CD1c-positive myeloid dendritic cell (primary cell): ENCODE results near the gene ADCY10.
A peak's percentile ranks its signal among the peaks of the same experiment; 100 is the strongest.
"Not testable (repeated sequence)": the region's sequence is repeated elsewhere in the genome, so short reads cannot be mapped to it uniquely, and the experiment has no call there.

Experiments
- DNase-seq: peaks from one replicate; pipeline ENCODE4 v3.0.0-alpha.2; 2016; ENCODE audit errors: extremely low spot score

Gene ADCY10, protein sequence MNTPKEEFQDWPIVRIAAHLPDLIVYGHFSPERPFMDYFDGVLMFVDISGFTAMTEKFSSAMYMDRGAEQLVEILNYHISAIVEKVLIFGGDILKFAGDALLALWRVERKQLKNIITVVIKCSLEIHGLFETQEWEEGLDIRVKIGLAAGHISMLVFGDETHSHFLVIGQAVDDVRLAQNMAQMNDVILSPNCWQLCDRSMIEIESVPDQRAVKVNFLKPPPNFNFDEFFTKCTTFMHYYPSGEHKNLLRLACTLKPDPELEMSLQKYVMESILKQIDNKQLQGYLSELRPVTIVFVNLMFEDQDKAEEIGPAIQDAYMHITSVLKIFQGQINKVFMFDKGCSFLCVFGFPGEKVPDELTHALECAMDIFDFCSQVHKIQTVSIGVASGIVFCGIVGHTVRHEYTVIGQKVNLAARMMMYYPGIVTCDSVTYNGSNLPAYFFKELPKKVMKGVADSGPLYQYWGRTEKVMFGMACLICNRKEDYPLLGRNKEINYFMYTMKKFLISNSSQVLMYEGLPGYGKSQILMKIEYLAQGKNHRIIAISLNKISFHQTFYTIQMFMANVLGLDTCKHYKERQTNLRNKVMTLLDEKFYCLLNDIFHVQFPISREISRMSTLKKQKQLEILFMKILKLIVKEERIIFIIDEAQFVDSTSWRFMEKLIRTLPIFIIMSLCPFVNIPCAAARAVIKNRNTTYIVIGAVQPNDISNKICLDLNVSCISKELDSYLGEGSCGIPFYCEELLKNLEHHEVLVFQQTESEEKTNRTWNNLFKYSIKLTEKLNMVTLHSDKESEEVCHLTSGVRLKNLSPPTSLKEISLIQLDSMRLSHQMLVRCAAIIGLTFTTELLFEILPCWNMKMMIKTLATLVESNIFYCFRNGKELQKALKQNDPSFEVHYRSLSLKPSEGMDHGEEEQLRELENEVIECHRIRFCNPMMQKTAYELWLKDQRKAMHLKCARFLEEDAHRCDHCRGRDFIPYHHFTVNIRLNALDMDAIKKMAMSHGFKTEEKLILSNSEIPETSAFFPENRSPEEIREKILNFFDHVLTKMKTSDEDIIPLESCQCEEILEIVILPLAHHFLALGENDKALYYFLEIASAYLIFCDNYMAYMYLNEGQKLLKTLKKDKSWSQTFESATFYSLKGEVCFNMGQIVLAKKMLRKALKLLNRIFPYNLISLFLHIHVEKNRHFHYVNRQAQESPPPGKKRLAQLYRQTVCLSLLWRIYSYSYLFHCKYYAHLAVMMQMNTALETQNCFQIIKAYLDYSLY (N-terminal part only)

GRCh38 chr1:167913895-167914496 lies at the start of gene ADCY10:
Gene ADCY10, minus strand, starts transcription at chr1:167914134. Its CDS starts 8,994 bp downstream, at chr1:167905140.
- DNase-seq, result no peak

- no peak for DNase-seq
Measured at GRCh38 chr1:167957710-167958109, 43.8 kb upstream of the ADCY10 start.

GRCh38 chr1:167955915-167956314 lies 42.0 kb upstream of the ADCY10 start:
- no peak for DNase-seq

- DNase-seq, result peak; percentile 5
Measured at GRCh38 chr1:167950569-167950968, 36.6 kb upstream of the ADCY10 start.

DNA sequence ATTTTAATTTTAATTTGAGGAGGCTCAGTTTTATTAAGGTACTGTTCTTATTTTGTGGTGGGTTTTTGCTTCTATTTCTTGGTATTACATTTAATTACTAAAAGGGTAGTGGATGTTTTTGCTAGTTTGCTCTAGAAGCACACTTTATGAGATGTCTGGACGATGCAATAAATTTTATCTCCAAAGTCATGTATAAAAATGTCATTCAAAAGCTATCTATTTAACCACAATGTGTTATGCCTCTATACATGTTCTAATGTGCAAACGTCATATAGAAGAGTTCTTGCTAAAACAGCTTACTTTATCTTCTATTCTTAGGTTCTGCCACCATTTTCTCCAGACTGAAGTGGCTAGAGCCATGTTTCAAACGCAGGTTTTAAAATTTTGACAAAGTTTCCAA lies 35.9 kb upstream of the ADCY10 start:
- no peak for DNase-seq

GRCh38 chr1:167947733-167948132 lies 33.8 kb upstream of the ADCY10 start:
- no peak for DNase-seq

- DNase-seq, result no peak
Measured at GRCh38 chr1:167943541-167943940, 29.6 kb upstream of the ADCY10 start.

DNA sequence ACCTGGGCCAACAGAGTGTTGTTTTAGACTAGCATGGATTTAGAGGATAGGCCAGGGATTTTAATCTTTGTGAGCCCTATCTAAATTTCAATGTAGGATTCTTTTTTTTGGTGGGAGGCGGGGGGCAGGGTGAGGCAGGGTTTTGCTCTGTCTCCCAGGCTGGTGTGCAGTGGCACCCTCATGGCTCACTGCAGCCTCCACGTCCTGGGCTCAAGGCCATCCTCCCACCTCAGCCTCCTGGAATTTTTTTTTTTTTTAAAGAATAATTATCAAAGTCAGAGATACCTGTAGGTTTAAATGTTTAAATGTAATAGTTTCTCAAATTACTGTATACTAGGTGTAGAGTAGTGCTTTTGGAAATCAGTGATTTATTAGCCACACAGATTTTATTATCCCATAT lies 26.3 kb upstream of the ADCY10 start:
- no peak for DNase-seq

GRCh38 chr1:167938080-167938636 lies 24.2 kb upstream of the ADCY10 start:
- DNase-seq, result peak; percentile 4

DNA sequence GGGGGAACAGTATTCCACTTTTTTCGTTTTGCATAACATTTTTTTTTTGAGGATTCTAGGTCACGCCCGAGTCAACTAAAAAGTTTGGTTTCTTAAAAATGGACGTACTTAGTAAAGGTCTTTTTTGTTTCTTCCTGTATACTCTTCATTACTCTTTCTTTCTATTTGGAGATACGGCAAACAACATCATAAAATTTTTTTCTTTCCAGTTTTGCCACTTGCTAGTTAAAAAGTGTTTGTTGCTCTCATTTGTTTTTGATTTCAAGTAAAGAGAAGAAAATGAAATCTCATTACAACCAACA lies 23.7 kb upstream of the ADCY10 start:
- DNase-seq, result no peak

DNA sequence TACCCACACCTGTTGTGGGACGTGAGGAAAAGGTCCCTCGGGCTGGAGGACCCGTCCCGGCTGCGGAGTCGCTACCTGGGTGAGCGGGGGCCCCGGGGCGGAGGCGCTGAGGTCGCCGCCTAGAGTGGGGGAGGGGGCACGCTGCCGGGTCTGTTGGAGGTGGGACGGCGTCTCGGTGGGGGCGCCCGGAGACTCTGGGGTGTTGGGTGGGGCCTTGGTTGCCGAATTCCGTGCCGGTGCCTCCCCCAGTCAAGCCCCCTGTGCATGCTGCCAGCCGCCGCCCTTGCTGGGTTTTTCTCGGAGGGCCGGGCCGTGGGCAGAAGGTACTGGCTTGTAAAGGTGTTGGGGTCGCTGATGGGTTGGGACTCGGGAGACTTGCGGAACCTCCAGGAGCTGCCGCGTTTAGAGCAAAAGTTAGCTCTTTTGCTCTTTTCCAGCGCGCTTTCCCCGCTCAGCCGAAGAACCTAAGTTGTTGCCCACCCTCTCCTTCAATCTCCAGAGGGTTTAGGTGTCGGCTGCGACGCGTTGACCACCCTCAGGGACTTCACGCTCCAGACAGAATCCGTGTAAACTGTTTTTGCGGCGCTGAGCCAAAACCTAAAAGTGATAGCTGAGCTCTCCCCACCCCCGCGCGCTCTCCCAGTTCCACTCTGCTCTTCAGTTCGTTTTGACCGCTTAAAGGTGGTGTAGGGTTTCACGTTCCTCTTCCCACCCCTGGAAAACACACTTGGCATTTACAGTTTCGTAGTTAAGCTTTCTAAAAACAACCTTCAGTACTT lies 23.2 kb upstream of the ADCY10 start, which contains the start of gene MPC2:
TSS of gene MPC2 (minus strand) at position 143 of the 779 bp plus-strand sequence. CDS start 1,231 bp downstream, outside the sequence.
- DNase-seq, result peak; percentile 60

DNA sequence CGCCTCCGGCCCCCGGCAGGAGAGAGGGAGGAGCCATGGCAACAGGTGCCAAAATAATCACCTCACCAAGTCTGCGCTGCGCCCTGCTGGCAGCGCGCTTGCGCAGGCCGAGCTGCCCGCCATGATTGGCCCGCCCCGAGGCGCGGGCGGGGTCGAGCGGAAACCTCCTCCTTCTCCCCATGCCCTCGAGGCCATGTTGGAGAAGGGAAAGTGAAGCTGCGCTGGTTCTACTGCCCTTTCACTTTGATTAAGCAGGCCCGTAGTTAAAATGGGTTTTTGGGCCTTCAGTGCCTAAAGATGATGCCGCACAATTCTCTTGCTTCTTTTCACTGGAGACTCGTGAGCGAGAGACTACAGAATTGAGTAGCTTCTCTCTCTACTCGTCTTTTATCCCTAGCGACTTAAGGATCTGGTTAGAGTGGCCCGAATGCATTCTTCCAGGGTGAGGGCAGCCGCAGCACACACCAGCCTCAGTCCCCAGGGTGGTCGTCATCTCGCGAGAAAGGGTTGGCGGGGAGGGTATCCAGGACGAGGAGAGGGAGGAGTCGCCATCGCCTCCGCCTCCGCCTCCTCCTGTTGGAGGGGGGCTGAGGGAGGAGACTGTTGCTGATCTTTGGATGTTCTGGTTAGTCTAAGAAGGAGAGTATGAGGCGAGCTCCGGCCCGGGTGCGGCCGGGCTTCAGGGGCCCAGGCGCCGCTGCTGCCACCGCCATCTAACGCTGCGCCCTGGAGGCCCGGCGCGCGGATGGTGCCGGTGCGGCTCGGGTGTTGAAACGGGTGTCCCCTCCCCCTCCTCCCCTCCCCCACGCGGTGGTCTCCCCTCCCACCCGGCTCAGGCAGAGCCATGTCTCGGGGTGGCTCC lies 22.4 kb upstream of the ADCY10 start, which contains the start of gene DCAF6:
TSS of gene DCAF6 (plus strand) at position 616 of the 862 bp plus-strand sequence. CDS start at position 845, 229 bp downstream.
- DNase-seq, result peak; percentile 99

GRCh38 chr1:167935216-167936067 lies 21.5 kb upstream of the ADCY10 start:
- DNase-seq, result peak; percentile 44

DNA sequence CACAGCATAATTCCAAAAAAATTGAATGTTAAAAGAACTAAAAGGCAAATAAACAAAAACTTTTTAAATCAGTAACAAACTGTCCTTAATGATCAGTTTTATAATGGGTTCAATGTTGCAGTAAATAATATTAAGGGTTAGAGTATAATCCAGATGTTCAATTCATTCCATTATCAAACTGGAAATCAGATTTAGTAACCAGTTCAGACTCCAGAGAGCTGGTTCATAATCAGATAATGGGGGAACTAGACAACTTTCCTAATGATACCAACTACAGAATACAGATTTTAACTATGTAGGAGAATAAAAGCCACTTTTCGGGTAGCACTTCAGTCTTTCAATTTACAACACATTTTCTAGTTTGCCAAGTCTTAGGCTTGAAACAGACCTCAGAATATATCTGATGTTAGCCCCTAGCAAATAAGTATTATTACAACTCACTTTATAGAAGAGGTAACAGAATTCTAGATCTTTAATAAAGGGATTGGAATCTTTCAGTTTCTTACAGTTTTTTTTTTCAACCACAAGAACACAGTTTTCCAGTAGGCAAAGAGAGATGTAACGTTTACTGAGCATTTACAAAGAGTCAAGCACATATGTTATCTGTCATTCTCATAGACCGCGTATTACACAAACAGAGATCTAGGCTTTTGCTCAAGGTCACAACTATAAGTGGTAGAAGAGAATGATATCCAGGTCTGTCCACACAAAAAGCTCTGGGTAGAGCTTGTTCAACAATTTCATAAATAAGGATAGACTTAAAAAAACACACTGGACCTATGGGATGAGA lies 20.7 kb upstream of the ADCY10 start:
- DNase-seq, result no peak

GRCh38 chr1:167933788-167934187 lies 19.9 kb upstream of the ADCY10 start:
- DNase-seq, result no peak

DNA sequence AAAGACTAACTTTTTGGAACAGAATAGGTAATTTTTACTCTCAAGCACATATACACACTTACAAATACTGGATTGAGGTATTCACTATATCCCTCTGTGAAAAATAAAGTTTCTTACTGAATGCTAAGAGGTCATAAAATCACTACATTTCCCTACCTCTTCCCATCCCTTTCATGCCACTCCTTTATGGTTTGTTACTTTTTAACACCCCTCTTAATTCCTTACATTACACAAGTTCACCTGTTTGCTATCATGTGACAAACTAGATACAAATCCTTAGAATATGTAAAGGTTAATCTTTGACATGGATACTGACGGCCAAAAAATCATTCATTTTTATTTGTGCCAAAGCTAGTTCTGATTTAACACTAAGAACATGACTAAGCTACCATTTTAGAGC lies 15.8 kb upstream of the ADCY10 start:
- DNase-seq, result no peak

DNA sequence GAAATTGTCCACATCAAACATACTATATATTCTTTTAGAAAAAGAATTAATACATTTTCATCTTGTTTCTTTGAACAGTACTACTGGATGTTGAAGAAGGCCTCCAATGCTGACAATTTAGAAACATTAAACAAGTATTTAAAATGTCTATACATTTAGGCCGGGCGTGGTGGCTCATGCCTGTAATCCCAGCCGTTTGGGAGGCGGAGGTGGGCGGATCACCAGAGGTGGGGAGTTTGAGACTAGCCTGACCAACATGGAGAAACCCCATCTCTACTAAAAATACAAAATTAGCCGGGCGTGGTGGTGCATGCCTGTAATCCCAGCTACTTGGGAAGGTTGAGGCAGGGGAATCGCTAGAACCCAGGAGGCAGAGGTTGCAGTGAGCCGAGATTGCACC lies 15.0 kb upstream of the ADCY10 start:
- not testable (repeated sequence) for DNase-seq

DNA sequence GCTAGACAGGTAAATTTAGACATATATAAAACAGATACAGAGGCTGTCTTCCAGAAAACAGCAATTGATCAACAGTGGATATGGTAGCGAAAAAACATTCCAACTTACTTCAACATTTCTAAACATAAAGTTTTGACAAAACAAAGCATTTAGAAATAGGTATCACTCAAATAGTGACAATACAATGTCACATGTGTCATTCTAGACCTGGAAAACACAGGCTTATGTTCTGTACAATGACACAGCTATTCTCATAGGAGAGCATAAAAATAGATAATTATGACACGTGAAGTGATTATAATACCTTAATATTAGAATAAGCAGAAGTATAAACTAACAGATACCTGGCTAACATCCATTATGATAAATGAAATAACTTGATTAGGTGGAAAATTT lies 14.5 kb upstream of the ADCY10 start:
- no peak for DNase-seq
